Stimulated activated CD4-positive, alpha-beta T cell treated with anti-CD3 and anti-CD28 coated beads, TNF-alpha, amount 100 ng/mL, for 48 hours (primary cell): ENCODE results near the gene EDA2R.

Experiments
- DNase-seq, 3 donors: peaks; one replicate each; pipeline ENCODE4 v3.0.0-alpha.2; 2020; ENCODE audit warnings: low read depth in 3 of 3

The EDA2R gene, protein sequence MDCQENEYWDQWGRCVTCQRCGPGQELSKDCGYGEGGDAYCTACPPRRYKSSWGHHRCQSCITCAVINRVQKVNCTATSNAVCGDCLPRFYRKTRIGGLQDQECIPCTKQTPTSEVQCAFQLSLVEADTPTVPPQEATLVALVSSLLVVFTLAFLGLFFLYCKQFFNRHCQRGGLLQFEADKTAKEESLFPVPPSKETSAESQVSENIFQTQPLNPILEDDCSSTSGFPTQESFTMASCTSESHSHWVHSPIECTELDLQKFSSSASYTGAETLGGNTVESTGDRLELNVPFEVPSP

DNA sequence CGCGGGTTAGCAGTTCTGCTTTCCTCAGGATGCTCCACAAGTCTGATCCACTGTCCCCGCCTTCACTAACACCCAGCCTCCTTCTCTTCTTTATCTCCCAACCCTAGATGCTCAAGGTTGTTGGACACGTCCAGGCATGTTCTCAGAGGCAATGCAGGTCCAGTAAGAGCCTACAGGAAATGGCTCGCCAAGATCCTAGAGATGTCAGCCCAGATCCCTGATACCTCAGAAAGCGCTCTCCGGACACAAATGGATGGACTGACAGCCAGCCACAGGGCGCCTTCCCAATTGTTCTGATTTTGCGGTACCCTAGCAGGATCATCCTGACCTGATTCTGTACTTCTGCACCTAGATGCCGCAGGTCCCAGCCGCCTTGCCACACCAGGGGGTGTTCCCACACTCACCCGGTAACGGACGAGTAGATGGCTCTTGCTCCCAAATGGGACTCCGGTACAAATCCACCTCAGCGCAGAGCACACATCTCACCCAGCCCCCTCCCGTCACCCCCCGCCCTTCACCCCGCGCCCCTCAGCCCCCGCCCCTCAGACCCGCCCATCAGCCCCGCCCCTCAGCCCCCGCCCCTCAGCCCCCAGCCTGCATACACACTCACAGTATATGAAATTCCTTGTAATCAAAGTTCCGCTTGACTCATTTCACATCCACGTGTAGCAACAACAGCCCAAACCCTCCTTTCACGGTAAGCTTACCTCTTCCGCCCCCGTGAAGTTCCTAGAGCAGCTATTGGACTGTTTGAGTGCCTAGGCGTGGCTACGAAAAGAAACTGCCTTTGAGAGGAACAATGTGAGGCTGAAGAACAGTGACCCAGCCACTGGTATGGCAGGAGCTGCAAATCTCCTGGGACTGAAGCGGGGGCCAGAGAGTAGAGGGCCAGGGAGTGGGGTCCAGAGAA, at the start of gene EDA2R:
TSS of gene EDA2R (minus strand) at position 488 of the 910 bp plus-strand sequence. CDS start 23,058 bp downstream, outside the sequence.
- DNase-seq, result peak; percentile 6 to 9 (median 7)

DNA sequence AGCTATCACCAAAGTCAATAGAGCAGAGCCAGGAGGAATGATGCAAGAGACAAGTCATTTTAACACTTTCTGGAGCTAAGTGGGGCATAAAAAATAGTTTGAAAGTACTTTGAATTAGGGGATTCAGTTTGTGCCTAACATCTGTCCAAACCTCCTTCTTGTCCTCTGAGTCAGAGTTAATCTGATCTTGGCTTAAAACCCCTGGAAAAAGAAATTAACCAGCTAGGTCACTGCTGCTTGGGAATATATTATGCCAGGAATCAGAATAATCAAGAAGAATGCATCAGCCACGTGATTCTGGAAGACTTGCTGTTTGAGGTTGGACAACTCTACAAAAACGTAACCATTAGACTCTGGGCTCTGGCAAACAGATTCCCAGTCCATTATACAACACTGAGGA, 45.3 kb upstream of the EDA2R start:
- no peak for DNase-seq

DNA sequence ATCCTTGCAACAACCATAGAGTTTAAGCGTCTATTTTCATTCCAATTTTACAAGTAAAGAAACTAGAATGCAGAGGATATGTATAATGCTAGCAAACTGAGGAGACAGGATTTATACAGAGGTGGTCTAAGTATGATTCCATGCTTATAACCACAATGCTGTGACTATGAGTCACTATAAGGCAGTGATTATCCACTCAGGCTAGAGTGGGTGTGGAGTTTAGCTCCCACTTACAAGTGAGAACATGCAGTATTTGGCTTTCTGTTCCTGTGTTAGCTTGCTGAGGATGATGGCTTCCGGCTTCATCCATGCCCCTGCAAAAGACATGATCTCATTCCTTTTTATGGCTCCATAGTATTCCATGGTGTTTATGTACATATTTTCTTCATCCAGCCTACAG, 41.6 kb upstream of the EDA2R start:
- DNase-seq, result no peak

DNA sequence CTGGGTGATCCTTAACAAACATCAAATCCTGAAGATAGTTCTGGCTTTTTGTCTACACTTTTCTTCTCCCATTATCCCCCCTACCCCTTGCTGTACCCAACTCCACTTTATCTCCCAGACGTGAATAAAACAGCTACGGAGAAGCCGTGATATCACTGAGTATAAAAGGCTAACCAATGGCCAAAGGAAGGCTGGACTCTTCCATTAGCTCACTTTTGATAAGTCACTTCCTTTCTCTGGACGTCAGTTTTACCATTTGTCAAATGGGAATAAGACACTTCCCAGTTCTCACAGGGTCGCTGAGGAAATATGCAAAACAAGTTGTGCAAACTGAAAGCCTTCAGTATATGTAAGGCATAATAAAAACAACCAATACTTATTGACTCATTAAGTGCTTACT, 38.6 kb upstream of the EDA2R start:
- DNase-seq, result no peak

DNA sequence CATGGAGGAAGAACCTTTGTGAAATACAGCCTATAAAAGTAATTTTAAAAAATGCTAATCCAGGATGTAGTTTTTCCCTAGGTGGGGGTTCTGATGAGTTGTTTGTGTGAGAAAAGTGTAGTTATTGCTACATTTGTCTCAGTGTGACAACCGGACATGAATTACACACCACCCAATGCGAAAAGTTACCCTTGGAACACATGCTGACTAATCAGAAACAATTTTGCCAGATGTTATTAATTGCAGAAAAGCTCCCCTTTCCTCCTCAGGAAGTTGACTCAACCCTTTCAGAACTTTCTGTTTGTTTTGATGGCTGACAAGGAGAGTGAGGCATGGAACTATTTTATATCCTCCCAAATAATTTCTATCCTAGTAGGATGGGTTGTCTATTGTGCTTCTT, 38.1 kb upstream of the EDA2R start:
- DNase-seq, result no peak

DNA sequence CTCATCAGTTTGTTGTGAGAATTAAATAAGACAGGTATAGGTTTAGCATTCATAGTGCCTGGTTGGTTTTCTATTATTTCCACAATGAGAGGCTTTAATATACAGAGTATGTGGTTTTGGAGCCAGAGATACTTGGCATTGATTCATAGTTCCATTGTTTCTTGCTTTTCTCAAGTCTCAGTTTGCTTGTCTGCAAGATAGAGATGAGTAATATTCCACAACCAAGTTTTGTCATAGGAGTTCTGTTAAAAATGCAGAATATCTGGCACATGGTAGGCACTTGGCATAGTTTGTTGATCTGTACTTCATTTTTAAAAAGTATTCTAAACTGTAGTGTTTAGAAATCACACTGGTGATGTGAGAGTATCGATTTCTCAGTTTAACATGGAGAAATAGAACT, 37.5 kb upstream of the EDA2R start:
- DNase-seq, result no peak

DNA sequence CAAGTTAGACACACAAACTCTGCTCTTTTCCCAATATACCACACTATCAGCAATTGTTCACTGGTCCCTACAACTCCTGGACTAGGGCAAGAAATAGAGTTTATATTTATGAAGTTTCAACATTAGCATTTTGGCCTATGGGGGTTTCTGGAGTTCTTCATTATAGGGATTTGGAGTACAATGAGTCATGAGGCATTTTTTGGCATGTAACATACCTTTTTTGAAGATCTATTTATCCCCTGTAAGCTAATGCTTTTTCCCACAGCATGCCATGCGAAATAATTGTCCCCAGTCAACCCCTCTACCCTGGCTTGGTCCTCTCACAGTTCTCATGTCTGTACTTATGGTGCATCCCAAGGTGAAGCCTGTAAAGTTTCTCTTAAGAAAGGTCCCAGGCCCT, 36.7 kb upstream of the EDA2R start:
- DNase-seq, result no peak

DNA sequence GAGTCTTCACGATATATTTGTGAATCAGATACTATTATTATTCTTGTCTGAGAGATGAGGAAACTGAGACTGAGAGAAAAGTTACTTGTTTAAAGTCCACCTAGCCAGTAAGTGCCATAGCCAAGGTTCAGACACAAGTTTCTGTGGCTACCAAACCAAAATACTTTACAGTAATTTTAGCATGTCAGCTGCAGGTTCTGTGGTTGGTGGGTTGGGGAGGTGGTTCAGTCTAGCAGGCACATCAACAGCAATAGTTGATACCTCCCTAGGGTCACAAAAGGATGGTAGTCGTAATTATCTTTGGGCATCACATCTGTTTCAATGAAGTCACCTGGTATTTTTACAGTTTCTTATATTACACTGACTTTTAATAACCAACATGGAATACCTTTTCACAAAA, 35.6 kb upstream of the EDA2R start:
- no peak for DNase-seq

DNA sequence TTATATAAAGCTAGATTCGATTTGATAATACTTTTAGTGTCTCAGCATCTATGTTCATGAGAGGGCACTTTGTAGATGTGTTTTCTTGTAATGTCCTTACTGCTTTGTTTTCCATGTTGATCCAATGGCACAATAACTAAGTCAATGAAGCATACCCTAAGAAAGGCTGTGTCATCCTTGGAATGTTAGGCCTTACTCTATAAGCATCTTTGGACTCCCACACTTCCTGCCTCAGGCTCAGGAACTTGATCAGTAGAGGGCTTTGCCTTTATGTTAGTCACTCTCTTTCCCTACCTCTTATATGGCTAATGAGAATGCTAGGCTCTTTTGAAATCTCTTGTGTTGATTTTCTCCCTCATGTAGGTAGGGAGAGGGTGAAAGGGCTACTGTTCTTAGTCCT, 33.2 kb upstream of the EDA2R start:
- DNase-seq, result no peak

DNA sequence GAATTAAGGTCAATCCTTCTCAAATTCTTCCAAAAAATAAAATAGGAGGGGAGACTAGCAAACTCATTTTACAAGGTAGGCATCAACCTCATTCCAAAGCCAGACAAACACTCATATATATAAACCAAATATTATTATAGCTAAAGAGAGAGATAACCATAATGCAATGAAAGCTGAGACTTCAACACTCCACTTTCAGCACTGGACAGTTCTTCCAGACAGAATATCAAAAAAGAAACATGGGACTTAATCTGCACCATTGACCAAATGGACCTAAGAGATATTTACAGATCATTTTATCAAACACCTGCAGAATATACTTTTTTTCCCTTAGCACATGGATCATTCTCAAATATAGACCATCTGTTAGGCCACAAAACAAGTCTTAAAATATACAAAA, 15.5 kb upstream of the EDA2R start:
- DNase-seq, result no peak

DNA sequence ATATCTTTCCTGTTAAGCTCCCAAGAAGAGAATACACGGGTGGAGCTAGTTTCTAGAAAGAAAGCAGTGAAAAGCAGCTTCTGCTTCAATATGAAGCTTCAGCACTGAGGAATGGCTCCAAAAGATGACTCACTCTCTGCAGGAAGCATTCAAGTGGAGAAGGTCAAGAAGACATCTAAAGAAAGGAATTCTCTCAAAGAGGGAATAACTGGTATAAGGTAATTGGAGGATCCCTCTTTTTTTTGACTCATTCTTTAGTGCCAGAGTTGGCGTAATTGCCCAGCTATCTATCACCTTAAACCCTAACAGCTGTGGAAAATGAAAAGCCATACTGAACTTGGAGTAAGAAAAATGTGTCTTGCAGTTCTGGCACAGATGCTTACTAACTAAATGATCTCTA, 3.5 kb downstream of the EDA2R start:
- DNase-seq, result no peak

DNA sequence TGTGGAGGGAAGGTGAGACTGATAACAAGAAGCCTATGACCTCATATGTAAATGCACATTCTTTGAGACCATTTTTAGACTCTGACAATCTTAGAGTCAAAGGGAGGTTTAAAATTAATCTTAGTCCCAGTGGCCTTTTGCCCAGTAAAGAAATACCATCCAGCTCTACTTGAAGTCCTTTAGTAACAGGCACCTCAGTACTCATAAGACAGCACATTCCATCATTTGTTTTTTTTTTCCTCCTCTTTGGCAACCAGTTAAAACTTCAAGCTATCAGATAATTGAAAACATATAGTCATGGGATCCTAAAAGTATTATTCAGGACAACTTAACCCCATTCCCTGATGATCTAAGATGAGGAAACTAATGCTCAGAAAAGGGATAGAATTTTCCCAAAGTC, 4.6 kb downstream of the EDA2R start:
- no peak for DNase-seq

DNA sequence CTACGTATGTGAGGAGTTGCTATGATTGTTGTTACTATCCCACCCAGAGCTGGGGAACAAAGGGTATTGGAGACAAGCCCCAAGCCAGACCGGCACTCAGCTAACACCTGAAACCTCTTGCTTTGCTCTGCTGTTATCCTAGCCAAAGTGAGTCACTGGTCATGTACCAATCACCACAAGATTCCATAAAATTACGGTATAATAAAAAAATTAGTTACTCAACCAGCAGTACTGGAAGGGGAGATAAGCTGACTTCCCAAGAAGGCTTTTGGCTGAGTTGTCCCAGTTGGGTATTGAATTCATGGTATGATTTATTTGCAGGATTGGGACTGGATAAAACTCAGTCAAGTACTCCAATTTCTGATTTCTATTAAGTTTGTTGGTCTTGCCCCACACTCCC, 5.3 kb downstream of the EDA2R start:
- no peak for DNase-seq

DNA sequence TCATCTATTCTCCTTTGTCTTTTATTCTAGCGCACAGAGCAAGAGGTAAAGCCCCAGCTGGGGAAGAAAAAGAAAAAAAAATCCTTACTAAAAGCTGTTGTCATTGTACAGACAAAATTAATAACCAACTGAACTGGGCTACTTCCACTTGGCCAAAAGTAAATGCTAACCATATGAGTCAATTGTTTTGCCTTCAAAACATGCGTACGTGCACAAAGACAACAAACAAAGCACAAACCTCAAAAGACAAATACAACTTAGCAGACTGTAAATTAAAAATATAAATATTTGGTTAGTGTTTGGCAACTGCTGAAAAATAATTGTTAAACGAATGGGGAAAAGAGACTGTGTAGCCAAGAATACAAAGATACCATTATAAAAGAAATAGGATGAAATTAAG, 5.9 kb downstream of the EDA2R start:
- DNase-seq, result no peak

DNA sequence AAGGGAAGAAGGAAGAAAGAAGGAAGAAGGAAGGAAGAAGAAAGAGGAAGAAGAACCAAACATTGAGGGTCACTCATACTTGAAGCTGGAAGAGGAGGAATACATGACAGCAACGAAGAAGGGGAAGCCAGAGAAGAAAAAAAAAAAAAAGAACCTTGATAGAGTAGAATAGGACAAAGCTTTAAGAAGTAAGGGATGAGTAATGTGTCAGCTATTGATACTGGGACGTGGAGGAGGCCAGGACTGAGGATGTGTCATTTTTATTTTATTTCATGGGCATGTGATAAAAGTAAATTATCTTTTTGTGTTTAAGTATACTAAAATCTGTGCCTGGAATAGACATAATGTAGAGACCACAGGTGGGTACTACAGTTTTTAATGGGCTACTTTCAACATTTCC, 6.4 kb downstream of the EDA2R start:
- no peak for DNase-seq

DNA sequence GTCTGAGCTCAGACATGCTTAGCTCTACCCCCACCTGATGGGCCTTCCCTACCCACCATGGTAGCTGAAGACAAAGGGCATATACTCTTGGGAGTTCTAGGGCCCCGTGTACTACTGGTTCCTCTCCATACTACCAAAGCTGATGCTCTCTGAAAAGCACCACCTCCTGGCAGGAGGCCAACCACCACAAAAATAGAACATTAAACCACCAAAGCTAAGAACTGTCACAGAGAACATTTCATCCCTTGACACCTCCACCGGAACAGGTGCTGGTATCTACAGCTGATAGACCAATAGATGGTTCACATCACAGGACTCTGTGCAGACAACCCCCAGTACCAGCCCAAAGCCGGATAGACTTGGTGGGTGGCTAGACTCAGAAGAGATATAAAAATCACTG, 13.4 kb downstream of the EDA2R start:
- no peak for DNase-seq

DNA sequence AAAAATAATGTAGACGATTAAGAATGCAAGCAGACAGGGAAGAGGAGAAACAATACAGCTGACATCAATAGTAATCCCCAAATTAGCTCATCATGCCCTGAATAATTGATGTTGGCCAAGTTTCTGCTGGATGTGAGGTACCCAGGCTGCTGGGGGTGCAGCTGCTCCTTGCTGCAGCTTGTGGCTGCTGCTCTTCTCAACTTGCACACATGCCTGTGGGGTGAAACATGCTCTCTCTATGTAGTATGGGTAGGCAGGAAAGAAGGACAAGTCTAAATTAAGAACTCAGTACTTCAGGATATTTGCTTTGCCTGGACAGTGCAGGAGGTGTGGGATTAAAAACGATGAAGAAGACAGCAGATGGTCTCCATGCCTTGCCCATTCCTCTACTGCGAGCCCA, 16.7 kb downstream of the EDA2R start:
- no peak for DNase-seq

DNA sequence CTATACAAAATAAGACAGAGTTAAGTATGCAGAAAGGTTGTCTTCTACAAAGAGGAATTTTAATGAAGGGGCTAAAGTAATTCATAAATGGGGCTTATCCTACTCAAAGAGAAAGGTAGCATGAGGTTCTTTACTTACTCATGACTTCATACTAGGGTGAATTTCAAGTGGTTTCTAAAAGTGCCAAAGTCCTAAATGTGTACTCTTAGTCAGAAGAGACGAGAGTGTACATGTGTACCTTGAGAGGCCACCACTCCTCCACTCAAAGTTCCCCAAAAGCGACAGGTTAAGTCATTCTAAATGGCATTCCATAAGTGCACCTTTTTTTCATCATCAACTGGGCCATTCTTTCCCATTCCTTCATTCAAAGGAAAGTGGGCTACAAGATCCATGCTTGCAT, 21.9 kb downstream of the EDA2R start:
- DNase-seq, result no peak

DNA sequence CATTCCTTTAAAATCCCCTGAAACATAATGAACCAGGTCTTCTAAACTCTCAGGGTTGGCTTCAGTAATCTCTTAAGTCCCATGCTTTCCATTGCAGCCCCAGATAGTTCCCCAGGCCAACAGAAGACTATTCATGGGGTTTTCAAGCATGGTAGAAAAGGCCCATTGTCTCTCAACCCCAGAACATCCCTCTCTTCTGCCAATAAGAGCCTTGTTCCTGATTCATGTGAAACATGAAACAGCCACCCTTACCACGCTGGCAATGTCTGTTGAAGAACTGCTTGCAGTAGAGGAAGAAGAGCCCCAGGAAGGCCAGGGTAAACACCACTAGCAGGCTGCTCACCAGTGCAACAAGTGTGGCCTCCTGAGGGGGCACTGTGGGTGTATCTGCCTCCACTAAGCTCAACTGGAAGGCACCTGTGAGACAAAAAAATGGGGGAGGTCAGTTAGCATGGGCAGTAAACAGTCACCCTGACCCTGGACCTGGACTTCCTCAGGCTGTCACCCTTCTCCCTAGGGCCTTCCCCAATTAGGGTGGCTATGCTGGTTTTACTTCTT, 36.4 kb downstream of the EDA2R start:
- no peak for DNase-seq

DNA sequence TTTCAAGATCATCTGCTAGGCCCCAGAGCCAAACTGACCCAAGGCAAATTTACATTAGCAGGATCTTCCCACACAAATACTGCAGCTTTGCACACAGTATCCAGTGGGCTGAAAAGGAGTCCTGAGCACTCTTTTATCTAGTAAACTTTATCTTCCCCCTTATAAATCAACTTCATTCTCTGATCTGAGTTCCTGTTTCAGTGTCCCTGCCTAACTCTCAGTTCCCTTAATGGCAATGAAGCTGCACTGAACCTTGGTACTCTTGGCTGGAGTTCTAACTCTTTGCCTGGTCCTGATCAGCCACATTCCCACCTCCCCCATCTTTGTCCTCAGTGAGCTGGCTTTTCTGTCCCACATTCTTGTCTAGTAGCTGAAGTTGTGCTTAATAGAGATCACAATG, 37.4 kb downstream of the EDA2R start:
- no peak for DNase-seq

DNA sequence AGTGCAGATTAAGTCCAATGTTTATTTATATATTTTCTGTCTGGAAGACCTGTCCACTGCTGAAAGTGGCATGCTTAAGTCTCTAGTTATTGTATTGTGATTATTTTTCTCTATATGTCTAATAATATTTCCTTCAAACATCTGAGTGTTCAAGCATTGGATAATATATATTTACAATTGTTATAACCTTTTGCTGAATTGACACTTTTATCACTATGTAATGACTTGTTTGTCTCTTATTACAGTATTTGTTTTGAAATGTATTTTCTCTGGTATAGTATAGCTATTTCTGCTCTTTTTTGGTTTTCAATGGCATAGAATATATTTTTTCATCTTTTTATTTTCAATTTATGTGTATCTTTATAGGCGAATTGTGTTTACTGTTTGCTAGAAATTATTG, 59.7 kb downstream of the EDA2R start:
- DNase-seq, result no peak

DNA sequence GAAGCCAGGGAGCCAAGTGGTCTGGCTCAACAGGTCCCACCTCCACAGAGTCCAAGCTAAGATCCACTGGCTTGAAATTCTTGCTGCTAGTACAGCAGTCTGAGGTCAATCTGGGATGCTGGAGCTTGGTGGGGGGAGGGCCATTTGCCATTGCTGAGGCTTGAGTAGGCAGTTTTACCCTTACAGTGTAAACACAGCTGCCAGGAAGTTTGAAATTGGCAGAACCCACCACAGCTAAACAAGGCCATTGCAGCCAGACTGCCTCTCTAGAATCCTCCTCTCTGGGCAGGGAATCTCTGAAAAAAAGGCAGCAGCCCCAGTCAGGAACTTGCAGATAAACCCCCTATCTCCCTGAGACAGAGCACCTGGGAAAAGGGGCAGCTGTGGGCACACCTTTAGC, 84.9 kb downstream of the EDA2R start:
- DNase-seq, result no peak

DNA sequence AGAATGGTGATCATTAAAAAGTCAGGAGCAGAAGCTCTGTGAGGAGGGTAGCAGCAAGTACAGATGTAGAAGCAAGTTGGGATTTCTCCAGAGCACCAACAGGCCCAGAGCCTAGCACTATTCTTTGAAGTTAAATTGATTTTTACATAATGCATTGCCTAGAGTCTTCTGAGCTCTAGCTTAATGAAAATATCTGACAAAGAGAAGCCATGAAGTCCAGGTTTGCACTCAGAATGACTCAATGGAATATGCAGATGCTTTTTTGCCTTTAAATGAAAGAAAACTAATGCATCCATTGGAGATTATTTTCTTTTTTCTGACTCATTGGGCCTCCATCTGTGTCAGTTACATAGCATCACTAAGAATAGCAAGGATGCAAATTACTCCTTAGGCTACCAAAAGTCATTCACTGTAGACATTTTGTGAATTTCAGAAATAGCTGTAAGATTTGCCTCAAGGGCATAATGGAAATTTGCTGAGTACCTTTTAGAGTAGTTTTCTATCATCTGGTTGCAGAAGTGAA, 91.0 kb downstream of the EDA2R start:
- DNase-seq, result no peak
